GM18951 (cell line): ENCODE data around the gene CALML6.
A peak's percentile ranks its signal among the peaks of the same experiment; 100 is the strongest.

Experiments
- POLR2A ChIP-seq: IDR thresholded peaks from 4 replicates; pipeline ENCODE4 v1.6.1; 2011; ENCODE audit warnings: mild to moderate bottlenecking; ENCODE audit not compliant: insufficient read length, insufficient read depth; ENCODE audit errors: extremely low read depth
- in situ Hi-C: fragments of 300-500 bp; cut with MboI; formaldehyde crosslinking; loops from one replicate; pipeline ENCODE4 v1.12.0; 2022; ENCODE audit warnings: low sequenced_read_pairs, mixed read lengths, inconsistent platforms; ENCODE audit not compliant: unreplicated experiment

The CALML6 gene

GRCh38 chr1:1910651-1911331, 4.3 kb upstream of the CALML6 start:
- in situ Hi-C loops, result no loop called here
- no peak for TF ChIP-seq POLR2A

- in situ Hi-C loops, result no loop called here
- no peak for TF ChIP-seq POLR2A
Observed at GRCh38 chr1:1911350-1912041, 3.6 kb upstream of the CALML6 start.

DNA sequence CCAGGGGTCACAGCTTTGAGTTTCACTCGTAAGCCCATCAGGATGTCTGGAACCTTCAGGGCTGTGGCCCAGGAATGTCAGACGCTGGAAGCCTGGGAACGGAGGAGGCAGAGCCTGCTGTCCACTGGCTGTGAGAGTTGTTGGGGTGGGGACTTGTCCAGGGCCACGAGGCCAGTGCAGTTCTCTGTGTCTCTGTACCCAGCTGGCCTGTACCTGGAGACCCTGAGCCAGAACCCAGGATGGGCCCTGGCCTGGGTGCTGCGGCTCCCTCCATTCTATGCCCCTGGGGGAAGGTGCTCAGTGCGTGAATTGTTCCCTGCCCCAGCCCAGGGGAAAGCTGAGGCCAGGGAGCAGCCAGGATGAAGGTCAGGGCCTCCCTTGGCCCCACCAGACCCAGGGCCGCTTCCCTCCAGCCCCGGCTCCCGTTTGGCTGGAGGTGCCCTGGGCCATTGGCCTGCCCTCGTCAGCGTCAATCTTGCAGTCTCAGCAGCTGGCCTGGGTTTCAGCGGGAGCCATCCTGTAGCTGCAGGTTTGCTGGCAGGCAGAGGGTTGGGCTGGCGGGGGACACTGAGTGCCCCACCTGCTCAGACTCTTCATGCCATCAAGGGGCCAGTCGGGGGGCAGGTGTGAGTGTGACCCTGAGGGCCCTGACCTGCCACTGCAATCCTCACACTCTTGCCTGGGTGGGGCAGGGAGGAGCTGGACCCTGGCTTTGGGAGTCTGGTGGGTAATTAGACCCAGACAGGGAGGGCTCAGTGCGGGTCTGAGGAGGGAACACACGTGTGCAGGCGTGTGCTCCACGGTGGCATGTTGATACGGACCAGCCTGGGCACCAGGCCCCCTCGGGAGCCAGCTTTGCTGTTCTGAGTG, 724 bp upstream of the CALML6 start:
- TF ChIP-seq POLR2A, result no peak
- in situ Hi-C loops, result no loop called here

GRCh38 chr1:1915911-1916840, 1.1 kb downstream of the CALML6 start:
- no peak for TF ChIP-seq POLR2A
- in situ Hi-C loops, result no loop called here

- in situ Hi-C loops, result no loop called here
- no peak for TF ChIP-seq POLR2A
Observed at GRCh38 chr1:1916851-1917251, 1.8 kb downstream of the CALML6 start.

- in situ Hi-C loops, result no loop called here
Observed at GRCh38 chr1:1917304-1917976, 2.4 kb downstream of the CALML6 start.

GRCh38 chr1:1917995-1918900, 3.2 kb downstream of the CALML6 start:
- TF ChIP-seq POLR2A, result no peak
- in situ Hi-C loops, result no loop called here

More at GRCh38 chr1:1917304-1917976, 2.4 kb downstream of the CALML6 start:
- TF ChIP-seq POLR2A, result no peak

GRCh38 chr1:1918901-1919303, 3.8 kb downstream of the CALML6 start, which contains the start of gene TMEM52:
Gene TMEM52, minus strand, starts transcription at chr1:1919279. Its CDS starts 14 bp downstream, at chr1:1919265.
- in situ Hi-C loops, result no loop called here
- TF ChIP-seq POLR2A, result peak; percentile 31

GRCh38 chr1:1919304-1920056, 4.4 kb downstream of the CALML6 start:
- in situ Hi-C loops, result no loop called here

GRCh38 chr1:1920057-1920607, 5.1 kb downstream of the CALML6 start:
- no peak for TF ChIP-seq POLR2A
- in situ Hi-C loops, result no loop called here

More at GRCh38 chr1:1919304-1920056, 4.4 kb downstream of the CALML6 start:
- peak; percentile 39 for TF ChIP-seq POLR2A
